ENCODE data around the gene ZFAND3. TPM values are rescaled to one million over a fixed set of nuclear protein-coding genes. Genes with fewer than 3 reads are reported as not detected.

Gene ZFAND3
- total and polyA plus RNA-seq, 2 of the 4 experiments (the other 2 are of a cell fraction), result 10.9 to 26.7 TPM

DNA sequence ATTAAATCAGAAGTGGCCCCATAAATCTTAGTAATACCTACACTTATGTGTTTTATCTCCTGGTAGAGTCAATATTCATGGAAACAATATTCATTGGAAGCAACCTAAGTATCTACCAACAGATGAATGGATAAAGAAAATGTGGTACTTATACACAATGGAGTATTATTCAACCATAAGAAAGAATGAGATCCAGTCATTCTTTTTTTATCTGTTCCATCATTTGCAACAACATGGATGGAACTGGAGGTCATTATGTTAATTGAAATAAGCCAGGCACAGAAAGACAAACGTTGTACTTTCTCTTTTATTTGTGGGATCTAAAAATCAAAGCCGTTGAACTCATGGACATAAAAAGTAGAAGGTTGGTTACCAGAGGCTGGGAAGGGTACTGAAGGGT is 268.5 kb downstream of the ZFAND3 start:
- Histone ChIP-seq H4K8ac (ENCODE audit: low read depth in 2 of 2, low read length in 2 of 2) (no peak overlapping the region), H4K5ac (ENCODE audit: low read depth, low read length) (no peak overlapping the region), H3K36me3 (ENCODE audit: control insufficient read depth, insufficient read depth, low read length) (peaks cover 4% of the 10 kb centered on the region), H3K9ac (ENCODE audit: low read depth, low read length) (no peak overlapping the region), H3K79me1 (ENCODE audit: low read depth in 1 of 2, low read length in 2 of 2) (peaks cover 42 to 66% of the 10 kb centered on the region in 2 experiments), H3K4me3 (ENCODE audit: insufficient read depth, low read depth, low read length) (no peak overlapping the region), H3K18ac (ENCODE audit: low read depth, low read length) (no peak overlapping the region), H2BK120ac (ENCODE audit: low read depth, low read length) (no peak overlapping the region), H4K20me1 (ENCODE audit: insufficient read depth, low read length) (peaks cover 7% of the 10 kb centered on the region; the same call in 1 of the 2 replicates), H2BK5ac (ENCODE audit: low read depth, low read length, poor library complexity, severe bottlenecking) (no peak overlapping the region), H3K56ac (ENCODE audit: extremely low read depth, insufficient read depth, low read length) (no peak overlapping the region), H2BK15ac (ENCODE audit: low read depth, low read length) (no peak overlapping the region), H2BK20ac (ENCODE audit: low read depth, low read length) (no peak overlapping the region), H3K23ac (ENCODE audit: low read depth, low read length) (no peak overlapping the region), H3K9me3 (ENCODE audit: control insufficient read depth, insufficient read depth, low read length) (no peaks in the 10 kb centered on the region), H3K4ac (ENCODE audit: low read depth, low read length) (no peak overlapping the region), H3K27ac (ENCODE audit: insufficient read depth, low read length) (no peak overlapping the region), H3K9me1 (ENCODE audit: insufficient read depth, low read length) (peaks cover 14% of the 10 kb centered on the region), H3K4me1 (ENCODE audit: control insufficient read depth, insufficient read depth, low read length) (no peaks in the 10 kb centered on the region), H2AK9ac (replicated peaks; ENCODE audit: low read depth, low read length, poor library complexity) (no peak overlapping the region), H4K91ac (ENCODE audit: insufficient read depth, low read depth, low read length) (no peak overlapping the region), H3K4me2 (ENCODE audit: low read depth, low read length) (no peak overlapping the region), H3K27me3 (ENCODE audit: control insufficient read depth, insufficient read depth, low read length) (no peaks in the 10 kb centered on the region), H2AK5ac (ENCODE audit: low read depth, low read length) (no peak overlapping the region), H3K14ac (replicated peaks; ENCODE audit: low read depth, low read length) (no peak overlapping the region), H2AFZ (replicated peaks; ENCODE audit: low read length, poor library complexity) (no peak overlapping the region)
- DNase-seq (no peak), ATAC-seq (ENCODE audit: low read depth) (no peak)
- TF ChIP-seq MAFK (IDR thresholded peaks at IDR 0.05; ENCODE audit: low read depth, low read length) (no peak), MXI1 (IDR thresholded peaks at IDR 0.05; ENCODE audit: borderline replicate concordance, low read depth, low read length) (no peak), MAZ (IDR thresholded peaks at IDR 0.05; ENCODE audit: borderline replicate concordance, low read depth, low read length) (no peak), SMC3 (IDR thresholded peaks at IDR 0.05; ENCODE audit: low read depth, low read length) (no peak), RFX5 (IDR thresholded peaks at IDR 0.05; ENCODE audit: low read depth, low read length) (no peak), RCOR1 (IDR thresholded peaks at IDR 0.05; ENCODE audit: insufficient replicate concordance, low read length) (no peak), CHD1 (IDR thresholded peaks at IDR 0.05; ENCODE audit: low read depth, low read length) (no peak), RAD21 (IDR thresholded peaks at IDR 0.05; ENCODE audit: low read length) (no peak), ELK1 (IDR thresholded peaks at IDR 0.05; ENCODE audit: borderline replicate concordance, low read depth, low read length) (no peak), POLR2A (IDR thresholded peaks at IDR 0.05; ENCODE audit: low read depth, low read length) (no peak), CEBPB (IDR thresholded peaks at IDR 0.05; ENCODE audit: low read depth, low read length) (no peak), FOS (IDR thresholded peaks at IDR 0.05; ENCODE audit: low read depth, low read length) (no peak)
- WGBS, 2 experiments (ENCODE audit: extremely low coverage in 2 of 2, insufficient read length in 1 of 2), result no CpG with 5 or more reads among the region's 2 CpGs
- no TSS peak for BruUV-seq (replicated peaks)
- ChIA-PET CTCF (no interaction called here), POLR2A (ENCODE audit: unreplicated experiment) (no interaction called here)
- dilution Hi-C loops (cut with HindIII; ENCODE audit: low sequenced_read_pairs, unreplicated experiment), result no loop called here
- intact Hi-C loops (cut with micrococcal nuclease), result no loop called here
- in situ Hi-C loops (cut with MboI; ENCODE audit: low sequenced_read_pairs), result no loop called here

All from IMR-90 (cell line).